ENCODE measurements around the gene VTCN1. TPM values are rescaled to one million over a fixed set of nuclear protein-coding genes. Genes with fewer than 3 reads are reported as not detected.

Gene VTCN1
- total and polyA plus RNA-seq, 2 donors (not counting 3 experiments of a cell fraction or from before 2014, with no cell fraction given) = not detected

DNA sequence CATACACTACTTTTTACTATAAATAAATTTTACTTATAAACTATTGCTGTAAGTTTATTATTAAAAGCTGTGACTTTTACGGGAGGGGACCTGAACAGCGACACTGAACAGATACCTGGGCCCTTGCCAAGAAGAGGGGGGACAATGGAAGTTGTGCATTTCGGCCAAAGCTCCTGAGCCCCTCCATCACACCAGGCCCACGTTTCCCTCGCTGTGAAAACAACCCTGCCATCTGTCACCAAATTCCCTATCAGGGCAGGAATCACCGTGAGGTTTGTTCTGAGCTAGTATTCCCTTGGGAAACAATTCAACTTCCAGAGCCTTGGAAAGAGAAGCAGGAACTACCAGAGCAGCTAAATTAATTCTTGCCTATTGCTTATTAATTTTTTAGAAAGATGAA lies 37.0 kb downstream of the VTCN1 start:
- POLR2A ChIA-PET = no interaction called here

More for the DNA sequence above, 37.0 kb downstream of the VTCN1 start:
- no peaks in the 10 kb centered on the region for H3K9me3 ChIP-seq (replicated peaks; ENCODE audit: control insufficient read depth, insufficient read depth, low read length)
- no peak for FAIRE-seq
- H3K27ac ChIP-seq (ENCODE audit: insufficient read depth, low read depth, low read length) = no peak overlapping the region
- no peaks in the 10 kb centered on the region for H3K27me3 ChIP-seq (ENCODE audit: control insufficient read depth in 2 of 2, insufficient read depth in 2 of 2, low read length in 2 of 2)
- TF ChIP-seq POLR2A (IDR thresholded peaks at IDR 0.05; ENCODE audit: low read depth, low read length) (no peak), POLR2AphosphoS5 (IDR thresholded peaks at IDR 0.05; ENCODE audit: insufficient read depth, low read depth, low read length) (no peak), MYC (IDR thresholded peaks at IDR 0.05; ENCODE audit: low read depth, low read length) (no peak), MAX (IDR thresholded peaks at IDR 0.05; ENCODE audit: insufficient read depth, insufficient read length) (no peak), JUN (IDR thresholded peaks at IDR 0.05; ENCODE audit: borderline replicate concordance, insufficient read depth, insufficient read length, low read depth) (no peak), EZH2 (IDR thresholded peaks at IDR 0.05; ENCODE audit: borderline replicate concordance, low read depth, low read length, severe bottlenecking) (no peak), FOS (IDR thresholded peaks at IDR 0.05; ENCODE audit: borderline replicate concordance, insufficient read depth, low read length) (no peak), GATA2 (IDR thresholded peaks at IDR 0.05; ENCODE audit: insufficient read depth, insufficient read length, low read depth, low read length) (no peak)
- TF ChIP-seq, protein P1, sequence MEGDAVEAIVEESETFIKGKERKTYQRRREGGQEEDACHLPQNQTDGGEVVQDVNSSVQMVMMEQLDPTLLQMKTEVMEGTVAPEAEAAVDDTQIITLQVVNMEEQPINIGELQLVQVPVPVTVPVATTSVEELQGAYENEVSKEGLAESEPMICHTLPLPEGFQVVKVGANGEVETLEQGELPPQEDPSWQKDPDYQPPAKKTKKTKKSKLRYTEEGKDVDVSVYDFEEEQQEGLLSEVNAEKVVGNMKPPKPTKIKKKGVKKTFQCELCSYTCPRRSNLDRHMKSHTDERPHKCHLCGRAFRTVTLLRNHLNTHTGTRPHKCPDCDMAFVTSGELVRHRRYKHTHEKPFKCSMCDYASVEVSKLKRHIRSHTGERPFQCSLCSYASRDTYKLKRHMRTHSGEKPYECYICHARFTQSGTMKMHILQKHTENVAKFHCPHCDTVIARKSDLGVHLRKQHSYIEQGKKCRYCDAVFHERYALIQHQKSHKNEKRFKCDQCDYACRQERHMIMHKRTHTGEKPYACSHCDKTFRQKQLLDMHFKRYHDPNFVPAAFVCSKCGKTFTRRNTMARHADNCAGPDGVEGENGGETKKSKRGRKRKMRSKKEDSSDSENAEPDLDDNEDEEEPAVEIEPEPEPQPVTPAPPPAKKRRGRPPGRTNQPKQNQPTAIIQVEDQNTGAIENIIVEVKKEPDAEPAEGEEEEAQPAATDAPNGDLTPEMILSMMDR (IDR thresholded peaks at IDR 0.05; ENCODE audit: extremely low read depth in 1 of 2, insufficient read depth in 1 of 2, low read depth in 1 of 2, low read length in 2 of 2) = no peak
- dilution Hi-C loops (cut with MboI; ENCODE audit: extremely low pct_ligation_motif_present, low sequenced_read_pairs) (no loop called here), intact Hi-C loops (cut with micrococcal nuclease) (no loop called here)
- CTCF ChIA-PET = interaction anchor here (0.8 kb wide), 1 partner anchor 14 kb away, joined by 3 read pairs; no protein-coding TSS in a partner anchor
- no TSS peak for BruUV-seq (replicated peaks)
- H3K9me1 ChIP-seq (replicated peaks; ENCODE audit: control insufficient read depth, extremely low read depth, insufficient read depth, low read length) = no peaks in the 10 kb centered on the region
- no peak overlapping the region for H3K4me3 ChIP-seq (replicated peaks in 1 of 3; ENCODE audit: insufficient read depth in 1 of 3, low read depth in 1 of 3, low read length in 3 of 3)
- no peak for DNase-seq (ENCODE audit: low read depth, low spot score)
- no peaks in the 10 kb centered on the region for H3K79me2 ChIP-seq (ENCODE audit: control insufficient read depth, insufficient read depth, low read length)
- H3K36me3 ChIP-seq (ENCODE audit: control insufficient read depth in 2 of 2, extremely low read depth in 1 of 2, insufficient read depth in 2 of 2, low read length in 2 of 2) = no peaks in the 10 kb centered on the region
- H3K4me1 ChIP-seq (ENCODE audit: control insufficient read depth, extremely low read depth, insufficient read depth, low read length) = no peaks in the 10 kb centered on the region
- H2AFZ ChIP-seq (ENCODE audit: low read depth, low read length) = no peak overlapping the region
- H3K9ac ChIP-seq (replicated peaks; ENCODE audit: extremely low read depth, insufficient read depth, low read length) = no peak overlapping the region
- no peak overlapping the region for H3K4me2 ChIP-seq (ENCODE audit: insufficient read depth, low read length)
- no peaks in the 10 kb centered on the region for H4K20me1 ChIP-seq (replicated peaks; ENCODE audit: control insufficient read depth, extremely low read depth, insufficient read depth, low read length)
